ENCODE data around the gene ZNF563.
A peak's percentile ranks its signal among the peaks of the same experiment; 100 is the strongest.

DNA sequence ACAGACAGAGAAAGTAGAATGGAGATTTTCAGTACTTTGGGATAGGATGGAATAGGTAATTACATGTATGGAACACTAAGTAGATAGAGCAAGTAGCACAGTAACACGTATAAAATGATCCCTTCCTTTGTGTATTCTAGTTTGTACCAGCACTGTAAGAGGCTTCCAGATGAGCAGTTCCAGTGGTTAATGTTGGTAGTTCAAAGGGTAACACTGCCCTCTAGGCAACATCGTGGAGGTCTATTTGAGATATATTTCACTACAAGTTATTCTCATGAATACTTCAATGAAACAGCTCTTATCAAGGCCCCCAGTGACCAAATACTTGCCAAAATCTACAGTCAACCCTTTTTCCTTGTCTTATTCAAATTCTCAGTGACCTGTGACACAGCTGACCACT, 13.5 kb upstream of the ZNF563 start:
- no peak for TF ChIP-seq POLR2AphosphoS5 (IDR thresholded peaks at IDR 0.05)
- TF ChIP-seq, protein P1, sequence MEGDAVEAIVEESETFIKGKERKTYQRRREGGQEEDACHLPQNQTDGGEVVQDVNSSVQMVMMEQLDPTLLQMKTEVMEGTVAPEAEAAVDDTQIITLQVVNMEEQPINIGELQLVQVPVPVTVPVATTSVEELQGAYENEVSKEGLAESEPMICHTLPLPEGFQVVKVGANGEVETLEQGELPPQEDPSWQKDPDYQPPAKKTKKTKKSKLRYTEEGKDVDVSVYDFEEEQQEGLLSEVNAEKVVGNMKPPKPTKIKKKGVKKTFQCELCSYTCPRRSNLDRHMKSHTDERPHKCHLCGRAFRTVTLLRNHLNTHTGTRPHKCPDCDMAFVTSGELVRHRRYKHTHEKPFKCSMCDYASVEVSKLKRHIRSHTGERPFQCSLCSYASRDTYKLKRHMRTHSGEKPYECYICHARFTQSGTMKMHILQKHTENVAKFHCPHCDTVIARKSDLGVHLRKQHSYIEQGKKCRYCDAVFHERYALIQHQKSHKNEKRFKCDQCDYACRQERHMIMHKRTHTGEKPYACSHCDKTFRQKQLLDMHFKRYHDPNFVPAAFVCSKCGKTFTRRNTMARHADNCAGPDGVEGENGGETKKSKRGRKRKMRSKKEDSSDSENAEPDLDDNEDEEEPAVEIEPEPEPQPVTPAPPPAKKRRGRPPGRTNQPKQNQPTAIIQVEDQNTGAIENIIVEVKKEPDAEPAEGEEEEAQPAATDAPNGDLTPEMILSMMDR (IDR thresholded peaks at IDR 0.05 in 8 of 11, conservative IDR thresholded peaks at IDR 0.05 in 3 of 11), result peak in 2 of 11 experiments; percentile 6 to 14
- TF ChIP-seq POLR2A (IDR thresholded peaks at IDR 0.05), result no peak

All from spleen (tissue), 7 donors.